ENCODE measurements around the gene BLID.

Gene BLID

GRCh38 chr11:122075016-122075415 lies 41.0 kb downstream of the BLID start:
- no peak for DNase-seq

DNA sequence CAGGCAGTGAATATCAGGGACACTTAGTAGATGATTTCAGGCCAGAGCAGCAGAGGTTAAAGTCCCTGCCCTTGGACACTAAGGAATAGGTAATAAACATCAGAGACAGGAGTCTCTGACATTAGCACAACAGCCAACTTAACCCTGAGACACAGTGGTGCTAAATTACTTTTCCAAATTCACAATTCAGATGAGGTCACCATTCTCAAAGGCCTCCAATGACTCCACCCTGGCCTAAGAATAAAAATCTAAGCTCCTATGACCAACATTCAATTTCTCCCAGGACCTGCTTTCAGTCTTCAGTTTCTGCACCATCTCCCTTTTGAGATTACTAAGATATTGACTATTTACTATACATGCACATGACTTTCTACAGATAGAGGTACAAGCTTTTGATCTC lies 42.0 kb downstream of the BLID start:
- DNase-seq: no peak

DNA sequence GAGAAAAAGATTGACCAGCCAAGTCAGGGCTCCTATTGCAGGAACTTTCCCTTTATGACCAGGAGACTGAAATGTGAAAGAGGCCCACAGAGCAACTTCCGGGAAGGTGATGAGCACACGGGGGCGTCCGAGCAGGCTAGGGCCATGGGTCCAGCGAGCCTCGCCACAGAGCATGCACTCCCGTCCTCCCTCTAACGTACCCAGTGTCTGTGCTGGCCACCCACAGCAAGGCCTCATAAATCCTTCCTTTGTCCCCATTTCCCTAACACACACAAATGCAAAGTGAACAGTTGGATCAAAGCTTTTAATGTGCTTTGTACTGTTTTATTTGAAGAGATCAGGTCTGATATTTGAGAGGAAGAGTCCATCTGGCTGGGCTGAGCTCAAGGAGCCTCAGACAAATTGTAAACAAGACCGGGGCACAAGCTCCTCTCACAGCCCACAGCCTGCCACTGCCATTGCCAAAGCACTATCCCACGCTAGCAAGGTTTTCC lies 44.3 kb downstream of the BLID start:
- no peak for DNase-seq

DNA sequence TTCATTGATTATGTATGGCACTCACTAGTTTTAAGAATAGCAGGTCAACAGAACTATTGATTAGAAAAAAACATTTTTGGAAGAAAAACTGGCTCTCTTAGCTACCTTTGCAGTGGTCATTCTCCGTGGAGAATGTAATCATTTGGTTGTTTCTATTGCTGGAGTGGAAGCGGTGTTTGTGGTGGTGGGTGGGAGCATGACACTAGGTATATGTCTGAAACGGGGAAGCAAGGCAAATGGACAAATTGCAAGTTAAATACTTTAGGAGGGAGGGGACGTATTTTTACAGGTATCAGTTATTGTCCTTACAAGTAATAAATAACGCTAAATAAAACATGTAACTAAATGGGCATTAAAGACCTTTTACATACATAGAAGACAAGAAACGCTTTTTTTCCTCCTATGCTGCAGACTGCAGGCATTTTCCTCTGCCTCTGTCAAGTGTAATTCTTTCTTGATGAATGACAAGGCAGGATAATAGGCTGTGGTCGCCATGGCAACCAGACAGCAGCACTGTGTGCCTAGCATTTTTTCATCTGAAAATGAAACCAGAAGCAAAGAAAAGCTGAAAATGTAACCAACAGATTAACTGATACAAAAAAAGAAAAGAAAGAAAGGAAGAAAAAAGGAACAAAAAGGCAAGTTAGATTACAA lies 46.2 kb downstream of the BLID start:
- DNase-seq: no peak

DNA sequence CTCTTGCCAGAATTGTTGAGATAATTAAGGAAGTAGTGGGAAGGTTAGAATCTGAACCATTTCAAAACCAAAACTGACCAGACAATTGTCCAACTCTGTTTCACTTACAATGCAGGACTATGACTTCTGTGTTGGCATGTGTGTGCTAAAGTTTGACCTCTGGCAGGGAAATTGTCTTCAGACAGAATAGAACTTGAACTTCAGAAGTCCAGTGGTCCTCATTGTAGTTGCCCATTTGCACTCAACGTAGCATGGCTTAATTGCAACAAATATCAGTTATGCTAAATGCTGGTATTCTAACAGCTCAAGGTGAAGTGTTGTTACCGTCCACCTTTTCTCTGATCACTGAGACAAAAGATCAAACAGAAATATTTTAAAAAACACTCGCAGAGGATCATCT lies 47.2 kb downstream of the BLID start:
- DNase-seq: no peak

- no peak for DNase-seq
Measured at GRCh38 chr11:122068141-122068540, 47.9 kb downstream of the BLID start.
